CD4-positive, alpha-beta T cell treated with Interleukin-15 for 1 hour (primary cell): ENCODE measurements around the gene SERPINB11.
"Not testable (repeated sequence)": the region's sequence is repeated elsewhere in the genome, so short reads cannot be mapped to it uniquely, and the experiment has no call there.

ENCODE experiments used
- DNase-seq: peaks from one replicate; pipeline ENCODE4 v3.0.0-alpha.2; 2020

Gene SERPINB11

DNA sequence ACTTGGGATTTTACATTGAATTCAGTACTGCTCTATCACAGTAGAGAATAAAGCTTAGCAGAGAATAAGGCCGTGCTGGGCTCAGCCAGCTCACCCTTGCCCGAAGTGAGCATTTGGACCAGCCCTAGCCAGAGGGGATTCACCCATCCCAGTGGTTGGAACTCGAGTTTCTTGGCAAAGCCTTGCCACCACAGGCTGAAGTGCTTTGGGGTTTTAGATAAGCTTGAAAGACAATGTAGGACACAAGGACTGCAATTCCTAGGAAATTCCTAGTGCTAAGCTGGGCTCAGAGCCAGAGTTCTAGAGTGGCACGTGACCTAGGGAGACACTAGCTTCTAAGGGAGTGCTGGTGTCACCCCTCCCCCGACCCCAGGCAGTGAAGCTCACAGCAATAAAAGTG lies 28.0 kb downstream of the SERPINB11 start:
- no peak for DNase-seq

DNA sequence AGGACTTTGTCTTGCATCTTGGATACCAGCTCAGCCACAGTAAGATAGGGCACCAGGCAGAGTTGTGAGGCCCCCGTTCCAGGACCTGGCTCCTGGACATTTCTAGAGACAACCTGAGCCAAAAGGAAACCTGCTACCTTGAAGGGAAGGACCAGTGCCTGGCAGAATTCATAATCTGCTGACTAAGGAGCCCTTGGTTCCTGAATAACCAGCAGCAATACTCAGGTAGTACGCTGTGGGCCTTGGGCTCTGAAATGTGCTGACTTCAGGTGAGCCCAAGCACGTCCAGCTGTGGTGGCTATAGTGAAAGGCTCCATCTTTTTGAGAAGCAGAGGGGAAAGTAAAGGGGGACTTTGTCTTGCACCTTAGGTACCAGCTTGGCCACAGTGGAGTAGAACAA lies 28.5 kb downstream of the SERPINB11 start:
- DNase-seq = no peak

DNA sequence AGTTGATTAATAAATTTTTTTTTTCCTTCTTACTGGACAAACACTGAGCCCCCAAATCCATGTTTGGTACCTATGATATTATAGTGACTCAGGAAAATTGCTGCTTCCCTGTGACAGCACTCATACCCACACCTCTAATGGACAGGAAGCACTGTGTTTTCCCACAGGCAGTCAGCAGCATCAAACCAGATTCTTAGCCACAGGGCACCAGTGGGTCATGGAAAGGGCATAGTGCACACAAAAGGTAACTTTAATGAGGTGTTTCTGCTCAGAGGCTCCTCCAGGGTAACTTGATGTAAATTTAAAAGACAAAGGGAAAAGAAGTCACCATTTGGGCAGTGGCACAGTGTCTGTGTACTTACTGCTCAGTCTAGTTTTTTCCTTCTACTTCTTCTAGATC lies 34.1 kb downstream of the SERPINB11 start:
- no peak for DNase-seq

DNA sequence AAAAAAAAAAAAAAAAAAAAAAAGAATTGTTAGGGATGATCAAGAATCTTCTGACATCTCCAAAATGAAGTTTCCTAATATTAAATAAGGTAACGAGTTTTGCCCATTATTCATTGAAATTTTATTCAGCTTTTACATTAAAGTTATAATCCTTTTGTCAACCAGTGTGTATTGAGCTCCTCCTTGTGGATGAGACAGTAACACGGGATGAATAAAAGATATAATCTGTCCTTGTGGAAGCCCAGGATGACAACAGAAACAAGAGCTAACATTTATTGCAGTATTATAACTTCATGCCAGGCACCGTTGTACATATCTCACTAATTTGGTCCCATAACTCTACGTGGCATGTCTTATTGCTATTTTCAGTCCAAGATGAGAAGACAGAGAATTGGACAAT lies 39.0 kb downstream of the SERPINB11 start:
- no peak for DNase-seq

DNA sequence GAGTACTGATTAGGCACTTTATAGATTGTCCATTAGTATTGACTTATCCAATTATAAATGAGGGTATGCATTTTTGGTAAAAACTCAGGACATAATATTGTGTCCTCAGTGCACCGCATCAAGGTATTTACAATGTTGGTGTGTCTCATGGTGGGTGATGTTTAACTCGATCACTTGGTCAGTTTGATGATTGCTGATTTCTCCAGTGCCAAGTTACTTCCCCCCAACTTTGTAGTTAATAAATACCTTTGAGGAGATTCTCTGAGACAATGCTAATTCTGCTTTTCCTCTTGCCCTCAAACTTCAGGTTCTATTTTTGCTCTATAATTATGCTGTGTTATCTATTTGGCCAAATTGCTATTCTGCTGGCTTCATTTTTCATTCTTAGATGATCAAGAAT lies 44.2 kb downstream of the SERPINB11 start:
- DNase-seq = no peak

DNA sequence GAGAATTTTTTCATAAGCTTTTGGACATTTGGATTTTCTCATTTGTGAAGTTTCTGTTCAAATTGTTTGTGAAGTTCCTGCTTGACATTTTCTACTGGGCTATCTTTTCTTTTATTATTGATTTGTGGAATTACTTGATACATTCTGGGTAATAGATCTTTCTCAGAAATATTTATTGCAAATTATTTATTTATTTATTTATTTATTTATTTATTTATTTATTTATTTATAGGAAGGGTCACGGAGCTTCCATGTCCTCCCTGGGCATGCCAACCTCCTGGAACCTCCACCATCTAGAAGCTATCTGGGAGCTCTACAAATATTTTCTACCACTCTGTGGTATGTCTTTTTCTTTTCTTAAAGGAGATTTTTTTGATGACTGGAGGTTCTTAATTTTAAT lies 46.7 kb downstream of the SERPINB11 start:
- DNase-seq = no peak

DNA sequence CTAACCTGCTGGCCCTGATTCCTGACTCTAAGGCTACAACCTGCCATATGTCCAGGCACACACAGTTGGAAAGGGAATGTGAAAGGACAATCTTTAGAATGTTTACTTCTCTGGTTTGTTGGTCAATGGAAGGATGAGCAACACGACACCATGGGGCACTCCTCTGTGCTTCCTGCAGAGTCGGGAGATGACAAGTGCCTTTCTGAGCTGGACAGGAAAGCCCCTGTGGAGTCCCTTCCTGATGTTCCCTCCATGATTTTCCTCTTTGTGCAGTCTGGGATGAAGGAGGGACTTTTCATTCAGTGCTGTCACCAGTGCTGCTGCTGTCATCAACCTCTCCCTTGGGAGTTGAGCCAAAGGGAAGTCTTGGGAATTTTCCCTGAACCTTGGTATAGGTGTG lies 49.9 kb downstream of the SERPINB11 start:
- DNase-seq = no peak

DNA sequence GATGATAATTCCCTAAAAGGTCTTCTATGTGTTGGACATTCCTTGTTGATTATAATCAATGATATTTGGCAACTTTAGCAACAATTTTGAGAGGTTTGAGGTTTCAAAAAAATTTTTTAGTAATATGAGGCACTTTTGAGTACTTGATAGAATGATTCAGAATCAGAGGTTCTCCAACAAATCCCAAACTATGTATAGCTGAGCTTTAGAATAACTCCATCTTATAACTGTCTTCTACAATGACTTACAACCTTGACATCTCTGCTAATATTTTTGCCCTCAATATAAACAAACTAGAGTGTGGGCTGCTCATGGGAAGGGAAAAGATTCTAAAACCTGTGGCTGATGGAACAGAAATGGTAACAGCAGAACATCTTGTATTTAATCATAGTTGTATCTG lies 50.9 kb downstream of the SERPINB11 start:
- DNase-seq = no peak

DNA sequence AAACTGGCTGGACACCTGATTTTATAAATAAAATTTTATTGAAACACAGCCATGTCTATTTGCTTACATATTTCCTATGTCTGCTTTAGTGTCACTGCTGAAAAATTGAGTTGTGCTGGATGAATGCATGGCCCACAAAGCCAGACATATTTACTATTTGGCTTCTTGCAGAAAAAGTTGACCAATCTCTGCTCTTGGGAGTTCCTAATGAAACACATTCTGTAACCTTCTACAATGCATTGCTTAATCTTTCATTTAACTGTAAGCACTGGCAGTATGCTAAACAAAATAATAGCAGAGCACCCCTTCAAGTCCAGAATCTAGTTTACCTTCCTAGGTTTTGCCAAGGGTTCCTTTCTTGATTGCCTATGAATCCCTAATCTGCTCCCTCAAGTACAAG lies 54.8 kb downstream of the SERPINB11 start:
- no peak for DNase-seq

DNA sequence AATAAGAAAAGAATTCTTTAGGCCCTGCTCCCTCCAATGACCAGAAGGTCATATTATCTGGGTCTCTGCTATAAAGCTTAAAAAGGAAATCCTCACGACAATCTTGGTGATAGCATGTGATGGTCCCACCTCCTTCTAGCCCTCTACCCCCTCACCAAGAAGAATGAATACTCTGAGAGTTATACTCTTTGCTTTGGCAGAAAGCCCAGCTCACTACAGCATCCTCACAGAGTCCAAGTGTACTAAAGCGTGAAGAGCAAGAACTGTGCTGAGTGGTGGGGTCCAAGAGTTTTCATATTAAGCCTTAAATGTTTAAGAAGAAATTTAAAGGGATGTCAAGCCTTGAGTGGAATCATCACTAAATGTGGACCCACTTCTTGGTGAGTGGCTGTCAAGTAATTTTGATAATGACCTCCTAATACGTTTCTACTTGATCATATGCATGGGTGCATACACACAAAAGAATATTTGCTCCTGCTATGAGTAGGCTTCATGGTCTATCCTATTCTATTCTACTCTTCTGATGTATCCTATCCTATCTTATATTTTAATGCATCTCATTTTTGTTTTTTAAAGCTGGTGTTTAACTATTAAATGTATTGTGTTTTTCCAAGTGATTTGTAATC lies 56.0 kb downstream of the SERPINB11 start:
- no peak for DNase-seq

DNA sequence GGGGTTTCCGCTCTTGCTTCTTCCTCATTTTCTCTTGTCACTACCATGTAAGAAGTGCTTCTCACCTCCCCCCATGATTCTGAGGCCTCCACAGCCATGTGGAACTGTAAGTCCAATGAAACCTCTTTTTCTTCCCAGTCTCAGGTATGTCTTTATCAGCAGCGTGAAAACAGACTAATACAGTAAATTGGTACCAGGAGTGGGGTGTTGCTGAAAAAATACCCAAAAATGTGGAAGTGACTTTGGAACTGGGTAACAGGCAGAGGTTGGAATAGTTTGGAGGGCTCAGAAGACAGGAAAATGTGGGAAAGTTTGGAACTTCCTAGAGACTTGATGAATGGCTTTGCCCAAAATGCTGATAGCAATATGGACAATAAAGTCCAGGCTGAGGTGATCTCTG lies 57.0 kb downstream of the SERPINB11 start:
- not testable (repeated sequence) for DNase-seq

DNA sequence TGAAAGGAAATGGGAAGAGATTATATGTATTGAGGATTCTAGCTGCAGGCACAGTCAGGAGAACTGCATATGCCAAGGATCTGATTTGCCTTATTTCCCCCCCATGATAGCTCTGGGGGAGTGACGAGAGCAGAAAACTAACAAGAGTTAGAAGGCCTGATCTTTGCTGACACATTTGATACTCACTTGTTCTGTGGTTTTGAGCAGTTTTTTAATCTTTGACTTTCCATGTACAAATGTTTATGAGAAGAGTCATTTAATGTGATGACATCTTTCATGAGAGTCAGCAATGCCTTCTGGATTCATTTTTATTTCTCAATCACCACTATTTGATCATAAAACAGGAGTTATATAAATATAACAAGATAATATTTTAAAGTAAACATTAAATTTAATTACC lies 59.8 kb downstream of the SERPINB11 start:
- no peak for DNase-seq

DNA sequence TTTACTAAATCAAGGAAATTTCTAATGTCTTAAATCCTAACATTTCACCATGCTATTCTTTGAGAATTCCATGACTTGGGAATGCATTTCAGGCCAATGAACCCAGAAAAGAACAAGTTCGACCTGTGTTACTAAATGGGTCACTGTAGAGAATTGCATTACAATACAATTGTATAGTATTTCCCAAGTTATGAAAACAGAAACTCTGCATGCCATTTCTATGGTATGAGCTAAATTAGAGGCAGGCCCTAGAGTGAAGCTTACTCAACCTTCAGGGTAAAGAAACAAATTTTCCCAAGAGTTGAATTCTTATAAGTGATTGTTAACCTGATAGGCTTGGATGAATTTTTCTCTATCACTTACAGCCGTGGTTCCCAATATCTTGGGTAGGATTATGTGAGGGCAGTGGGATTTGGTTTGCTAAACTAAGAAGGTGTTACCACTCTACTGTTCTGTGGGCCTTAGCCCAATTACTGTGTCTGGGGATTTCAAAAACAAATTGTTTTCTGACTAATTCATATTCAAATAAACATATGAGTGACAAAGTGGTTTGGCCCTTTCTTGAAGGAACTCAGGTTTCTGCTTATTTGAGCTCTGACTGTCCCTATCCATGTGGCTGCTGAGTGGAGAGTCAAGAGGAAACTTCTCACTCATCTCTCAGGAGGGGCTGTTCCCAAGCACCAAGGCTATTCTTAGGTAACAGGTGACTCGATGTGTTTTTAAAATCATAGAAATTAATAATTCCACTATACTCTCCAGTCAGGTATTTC lies 61.3 kb downstream of the SERPINB11 start:
- no peak for DNase-seq

DNA sequence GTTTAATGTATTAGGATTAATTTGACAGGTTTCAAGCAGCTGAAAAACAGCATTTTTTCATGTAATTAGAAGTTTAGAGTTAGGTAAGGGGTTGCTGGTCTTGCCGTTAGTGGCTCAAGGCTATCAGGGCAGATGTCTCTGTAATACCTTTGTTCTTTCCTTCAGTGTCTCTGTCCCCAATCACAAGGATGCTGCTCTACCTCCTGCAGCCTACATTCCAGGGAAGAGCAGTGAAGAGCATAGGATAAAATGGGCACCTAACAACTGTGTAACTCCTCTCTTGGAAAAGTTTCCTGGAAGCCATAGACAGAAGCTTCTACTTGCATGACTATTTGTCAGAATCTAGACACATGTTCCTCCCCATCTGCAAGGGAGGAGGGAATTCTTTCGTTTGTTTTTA lies 63.1 kb downstream of the SERPINB11 start:
- no peak for DNase-seq
